Activated CD8-positive, alpha-beta memory T cell treated with anti-CD3 and anti-CD28 coated beads for 1 hour (primary cell): ENCODE results near the gene DDAH2.

Experiments used
- DNase-seq, 2 donors: peaks; one replicate each; pipeline ENCODE4 v3.0.0-alpha.2; 2020; ENCODE audit warnings: low read depth in 1 of 2; ENCODE audit errors: extremely low read depth in 1 of 2

Gene DDAH2, protein sequence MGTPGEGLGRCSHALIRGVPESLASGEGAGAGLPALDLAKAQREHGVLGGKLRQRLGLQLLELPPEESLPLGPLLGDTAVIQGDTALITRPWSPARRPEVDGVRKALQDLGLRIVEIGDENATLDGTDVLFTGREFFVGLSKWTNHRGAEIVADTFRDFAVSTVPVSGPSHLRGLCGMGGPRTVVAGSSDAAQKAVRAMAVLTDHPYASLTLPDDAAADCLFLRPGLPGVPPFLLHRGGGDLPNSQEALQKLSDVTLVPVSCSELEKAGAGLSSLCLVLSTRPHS

DNA sequence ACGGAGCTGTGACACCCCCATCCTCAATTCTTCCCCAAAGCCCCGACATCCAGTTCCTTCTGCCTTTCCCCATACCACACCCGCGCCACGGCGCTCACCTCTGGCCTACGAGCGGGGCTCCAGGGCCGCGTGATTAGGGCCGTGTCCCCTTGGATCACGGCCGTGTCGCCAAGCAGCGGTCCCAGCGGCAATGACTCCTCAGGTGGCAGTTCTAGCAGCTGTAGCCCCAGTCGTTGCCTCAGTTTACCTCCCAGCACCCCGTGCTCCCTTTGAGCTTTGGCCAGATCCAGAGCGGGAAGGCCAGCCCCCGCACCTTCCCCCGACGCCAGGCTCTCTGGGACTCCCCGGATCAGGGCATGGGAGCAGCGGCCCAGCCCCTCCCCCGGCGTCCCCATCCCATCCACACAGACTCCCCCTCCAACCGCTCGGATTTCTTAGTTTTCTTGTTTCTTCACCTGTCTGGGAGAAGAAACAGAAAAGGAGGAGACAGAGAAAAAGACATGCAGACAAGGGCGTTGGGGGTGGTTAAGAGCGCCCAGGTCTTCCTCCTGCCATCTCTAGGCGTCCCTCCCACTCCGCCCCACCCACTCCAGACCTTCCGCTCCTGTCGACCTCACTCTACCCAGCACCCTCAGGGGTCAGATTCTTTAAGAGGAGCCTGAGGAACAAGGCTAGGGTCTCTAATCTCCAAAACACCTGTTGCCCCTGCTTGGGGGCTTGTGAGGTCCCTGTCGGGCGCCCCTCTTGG, at the start of gene DDAH2:
Gene DDAH2, minus strand, starts transcription at position 533 of the 748 bp plus-strand sequence. Its CDS starts 138 bp downstream, at position 395.
- DNase-seq, result no peak

DNA sequence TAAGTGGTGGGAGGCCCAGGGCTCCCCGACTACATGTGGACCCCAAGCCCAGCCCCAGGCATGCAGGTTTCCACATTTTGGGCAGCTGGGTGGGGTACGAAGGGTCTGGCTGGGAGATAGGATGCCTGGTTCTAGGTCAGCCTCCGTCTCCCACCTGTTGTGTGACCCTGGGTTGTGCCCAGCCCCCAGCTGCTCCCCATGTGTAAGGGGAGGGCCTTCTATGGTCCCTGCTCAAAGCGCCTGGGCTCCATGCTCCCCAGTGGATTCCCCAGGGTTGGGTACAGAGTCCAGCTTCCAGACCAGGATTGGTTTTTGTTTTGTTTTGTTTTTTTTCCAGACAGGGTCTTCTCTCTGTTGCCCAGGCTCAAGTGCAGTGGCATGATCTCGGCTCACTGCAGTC, 49.1 kb upstream of the DDAH2 start:
- DNase-seq, result no peak

DNA sequence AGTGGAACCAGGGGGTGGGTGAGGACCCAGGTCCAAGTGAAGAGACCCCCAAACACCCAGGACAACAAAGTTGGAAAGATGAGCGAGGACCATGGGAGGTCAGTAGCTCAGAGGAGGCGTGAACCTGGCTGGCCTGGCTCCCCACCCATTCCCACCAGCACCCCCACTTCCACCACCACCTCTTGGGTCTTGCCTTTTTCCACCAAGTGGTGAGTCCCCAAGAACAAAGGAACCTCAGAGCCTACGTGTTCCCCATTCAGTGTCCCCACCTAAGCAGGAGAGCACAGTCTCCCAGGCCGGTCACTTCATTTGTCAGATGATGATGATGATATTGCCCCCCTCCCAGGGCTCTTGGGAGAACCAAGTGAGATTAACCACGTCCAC, 48.6 kb upstream of the DDAH2 start:
- no peak for DNase-seq

DNA sequence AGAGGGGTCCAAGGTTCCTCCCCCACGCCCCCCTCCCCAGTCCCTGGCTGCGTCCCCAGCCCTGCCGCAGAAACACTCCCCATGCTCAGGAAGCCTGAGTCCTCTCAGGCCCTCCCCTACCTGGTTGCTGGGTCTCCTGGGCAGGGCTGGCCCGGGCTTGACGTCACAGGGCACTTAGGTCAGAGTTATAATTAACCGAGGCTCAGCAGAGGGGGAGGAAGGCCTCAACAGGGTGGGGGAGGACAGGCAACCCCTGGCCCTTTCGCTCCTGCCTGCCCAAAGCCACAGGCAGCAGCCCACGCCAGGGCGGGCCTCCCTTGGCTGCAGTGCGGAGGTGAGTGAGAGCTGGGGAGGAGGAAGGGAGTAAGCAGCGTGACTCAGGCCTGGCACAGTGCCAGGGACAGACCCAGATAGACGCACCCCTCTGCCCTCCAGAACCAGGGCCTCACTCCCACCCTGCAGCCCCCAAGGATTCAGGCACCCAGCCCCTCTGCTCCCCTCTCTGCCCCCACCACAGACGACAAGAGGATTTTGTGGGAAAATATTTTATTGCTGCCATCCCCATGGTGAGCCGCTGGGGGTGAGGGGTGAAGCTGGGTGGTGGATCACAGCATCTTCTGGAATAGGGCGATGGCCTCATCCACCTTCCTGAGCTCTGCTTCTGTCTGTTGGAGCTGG, 48.0 kb upstream of the DDAH2 start, which contains the start of gene VWA7:
Gene VWA7, minus strand, starts transcription at position 340 of the 678 bp plus-strand sequence. CDS start 549 bp downstream, outside the sequence.
- DNase-seq, result peak; percentile 39 to 56

DNA sequence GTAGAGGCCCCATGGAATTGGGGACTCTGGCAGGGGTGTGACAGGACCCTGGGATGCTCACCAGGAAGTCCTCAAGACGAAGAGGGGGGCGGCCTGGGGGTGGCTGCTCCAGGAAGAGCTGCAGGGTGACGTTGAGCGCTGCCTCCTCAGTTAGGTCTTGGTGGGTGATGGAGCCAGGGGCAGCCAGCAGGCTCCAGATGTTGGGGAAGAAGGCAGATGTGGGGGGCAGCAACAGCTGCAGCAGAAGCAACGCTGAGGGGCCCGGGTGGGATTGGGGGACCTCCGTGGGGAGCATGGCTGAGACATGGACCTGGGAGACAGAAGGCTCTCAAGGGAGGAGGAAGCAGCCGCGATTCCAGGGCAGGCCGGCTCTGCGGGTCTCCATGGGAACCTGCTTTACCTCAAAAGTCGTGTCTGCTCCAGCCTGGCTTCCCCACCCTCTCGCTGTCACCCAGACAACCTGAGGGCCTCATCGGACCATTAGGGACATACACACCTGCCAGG, 47.4 kb upstream of the DDAH2 start:
- no peak for DNase-seq

DNA sequence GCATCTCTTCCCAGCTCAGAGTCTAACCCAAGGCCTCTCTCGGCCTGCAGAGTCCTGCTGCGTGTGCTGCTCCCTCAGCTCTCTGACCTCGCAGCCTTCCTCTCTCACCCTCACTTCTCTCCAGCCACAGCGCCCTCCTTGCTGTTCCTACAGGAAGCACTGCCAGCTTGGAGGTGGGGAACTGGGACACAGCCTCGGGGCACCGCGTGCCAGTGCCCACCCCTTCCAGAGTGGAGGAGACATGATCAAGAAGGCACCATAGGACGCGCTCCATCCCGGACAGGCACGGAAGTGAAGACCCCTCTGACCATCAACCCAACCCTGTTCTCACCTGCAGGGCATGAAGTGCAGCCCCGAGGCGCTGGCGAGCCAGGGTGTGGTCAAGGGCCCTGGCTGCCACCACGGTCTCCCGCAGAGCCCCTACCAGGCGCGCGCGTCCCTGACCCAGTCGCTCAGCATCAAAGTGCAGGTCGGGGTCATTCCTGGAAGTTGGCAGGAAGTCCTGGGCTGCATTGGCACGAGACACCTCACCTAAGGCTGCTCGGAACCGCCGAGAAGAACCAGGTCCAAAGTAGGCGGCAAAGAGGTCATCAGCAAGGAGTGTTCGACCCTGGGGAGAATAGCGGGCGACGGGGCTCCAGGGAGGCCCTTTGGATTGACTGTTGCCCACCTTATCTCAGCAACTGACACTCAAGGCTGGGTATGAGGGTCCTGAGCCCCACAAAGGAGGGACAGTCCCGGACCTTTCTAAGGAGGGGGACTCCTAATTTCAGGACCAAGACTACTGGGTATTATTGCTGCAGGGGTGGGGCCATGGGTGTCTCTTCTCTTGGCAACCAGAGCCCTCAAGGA, 46.8 kb upstream of the DDAH2 start:
- no peak for DNase-seq

DNA sequence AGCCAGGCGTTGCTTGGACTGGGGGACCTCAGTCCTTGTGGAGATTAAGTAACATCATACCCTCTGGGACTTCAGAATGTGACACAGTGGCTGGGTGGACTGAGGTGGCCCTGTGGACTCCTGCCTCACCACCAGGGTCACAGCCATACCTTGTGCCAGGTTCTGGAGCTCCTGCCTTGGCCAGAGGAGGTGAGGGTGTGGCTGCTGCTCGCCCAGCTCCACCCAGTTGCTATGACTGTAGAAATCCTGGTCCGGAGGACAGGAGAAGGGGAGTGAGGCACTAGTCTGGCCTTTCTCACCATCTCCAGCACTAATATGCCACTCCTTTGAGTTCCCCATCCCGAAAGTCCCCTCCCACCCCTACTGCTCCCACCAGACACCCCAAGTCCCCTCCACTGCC, 46.1 kb upstream of the DDAH2 start:
- no peak for DNase-seq

DNA sequence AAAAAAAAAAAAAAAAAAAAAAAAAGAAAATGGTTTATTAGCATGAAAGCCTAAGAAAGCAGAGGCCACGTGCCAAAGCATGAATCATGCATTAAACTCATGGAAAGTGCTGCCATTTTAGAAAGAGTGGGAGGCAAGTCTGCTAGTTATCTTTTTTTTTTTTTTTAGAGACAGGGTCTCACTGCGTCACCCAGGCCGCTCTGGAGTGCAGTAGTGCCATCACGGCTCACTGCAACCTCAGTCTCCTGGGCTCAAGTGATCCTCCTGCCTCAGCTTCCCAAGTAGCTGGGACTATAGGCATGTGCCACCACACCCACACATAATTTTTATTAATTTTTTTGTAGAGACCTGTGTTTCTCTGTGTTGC, 42.9 kb upstream of the DDAH2 start:
- DNase-seq, result no peak

DNA sequence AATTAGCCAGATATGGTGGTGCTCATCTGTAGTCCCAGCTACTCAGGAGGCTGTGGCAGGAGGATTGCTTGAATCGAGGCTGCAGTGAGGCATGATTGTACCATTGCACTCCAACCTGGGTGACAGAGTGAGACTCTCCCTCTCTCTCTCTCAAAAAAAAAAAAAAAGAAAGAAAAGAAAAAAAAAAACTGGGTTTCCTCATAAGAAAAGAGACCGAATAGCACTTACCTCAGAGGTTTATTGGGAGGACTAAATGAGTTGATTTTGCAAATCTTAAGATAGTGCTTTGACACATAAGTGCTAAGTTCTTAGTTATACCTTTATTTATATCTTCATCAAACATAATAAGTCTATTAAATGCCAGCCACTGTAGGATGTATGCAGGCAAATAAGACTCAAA, 41.8 kb upstream of the DDAH2 start:
- no peak for DNase-seq

DNA sequence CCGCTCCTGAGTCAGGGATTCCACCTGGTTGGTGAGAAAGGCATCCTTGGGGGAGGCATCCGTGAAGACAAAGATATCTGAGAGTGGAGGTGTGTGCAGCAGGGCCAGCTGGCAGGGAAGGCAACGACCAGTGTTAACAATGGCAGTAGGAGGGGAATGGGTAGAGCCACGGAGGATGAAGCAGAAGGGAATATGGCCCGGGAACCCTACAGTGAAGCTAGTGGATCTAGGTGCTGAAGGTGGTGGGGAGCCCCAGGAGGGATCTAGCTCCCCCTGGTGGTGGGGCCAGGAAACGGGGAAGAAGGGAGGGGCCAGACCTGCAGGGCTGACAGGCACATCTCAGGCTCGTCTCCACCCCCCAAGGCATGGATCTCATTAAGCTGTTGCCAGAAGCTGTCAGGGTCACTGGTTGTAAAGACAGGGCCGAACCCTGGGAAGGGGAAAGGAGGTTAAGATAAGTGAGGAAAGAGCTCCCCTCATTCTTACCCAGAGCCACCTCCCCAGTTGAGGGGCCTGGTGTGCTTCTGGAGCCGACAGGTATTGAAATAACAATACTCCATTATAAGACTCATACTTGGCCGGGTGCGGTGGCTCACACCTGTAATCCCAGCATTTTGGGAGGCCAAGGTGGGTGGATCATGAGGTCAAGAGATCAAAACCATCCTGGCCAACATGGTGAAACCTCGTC, 40.7 kb upstream of the DDAH2 start:
- DNase-seq, result peak; percentile 63 to 64

DNA sequence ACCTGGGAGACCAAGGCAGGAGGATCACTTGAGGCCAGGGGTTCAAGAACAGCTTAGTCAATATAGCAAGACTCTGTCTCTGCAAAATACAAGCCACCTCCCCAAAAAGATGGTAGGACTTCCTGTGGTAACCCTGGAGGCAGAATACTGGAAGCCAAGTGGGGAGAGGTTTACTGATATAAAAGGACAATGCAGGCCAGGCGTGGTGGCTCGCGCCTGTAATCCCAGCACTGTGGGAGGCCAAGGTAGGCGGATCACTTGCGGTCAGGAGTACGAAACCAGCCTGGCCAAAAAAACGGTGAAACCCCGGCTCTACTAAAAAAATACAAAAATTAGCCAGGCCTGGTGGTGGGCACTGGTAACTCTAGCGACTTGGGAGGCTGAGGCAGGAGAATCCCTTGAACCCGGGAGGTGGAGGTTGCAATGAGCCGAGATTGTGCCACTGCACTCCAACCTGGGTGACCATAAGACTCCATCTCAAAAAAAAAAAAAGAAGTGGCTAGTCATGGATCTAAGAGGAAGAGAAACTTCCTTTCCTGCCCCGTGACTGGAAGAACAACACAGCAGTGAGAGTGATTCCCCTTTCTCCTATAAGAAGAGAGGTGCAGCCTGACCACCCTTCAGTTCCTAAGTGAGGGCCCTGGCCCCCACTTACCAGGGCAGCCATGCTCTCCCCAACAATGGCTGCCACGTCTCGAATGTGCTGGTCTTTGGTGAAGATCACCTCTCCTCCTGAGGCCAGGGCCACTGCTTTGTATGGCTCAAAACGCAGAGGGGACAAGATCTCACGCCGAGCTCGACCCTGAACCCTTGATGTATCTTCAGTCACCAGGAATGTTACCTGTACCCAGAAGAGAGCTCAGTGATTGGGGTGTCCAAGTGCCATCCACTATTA, 39.5 kb upstream of the DDAH2 start:
- DNase-seq, result no peak

DNA sequence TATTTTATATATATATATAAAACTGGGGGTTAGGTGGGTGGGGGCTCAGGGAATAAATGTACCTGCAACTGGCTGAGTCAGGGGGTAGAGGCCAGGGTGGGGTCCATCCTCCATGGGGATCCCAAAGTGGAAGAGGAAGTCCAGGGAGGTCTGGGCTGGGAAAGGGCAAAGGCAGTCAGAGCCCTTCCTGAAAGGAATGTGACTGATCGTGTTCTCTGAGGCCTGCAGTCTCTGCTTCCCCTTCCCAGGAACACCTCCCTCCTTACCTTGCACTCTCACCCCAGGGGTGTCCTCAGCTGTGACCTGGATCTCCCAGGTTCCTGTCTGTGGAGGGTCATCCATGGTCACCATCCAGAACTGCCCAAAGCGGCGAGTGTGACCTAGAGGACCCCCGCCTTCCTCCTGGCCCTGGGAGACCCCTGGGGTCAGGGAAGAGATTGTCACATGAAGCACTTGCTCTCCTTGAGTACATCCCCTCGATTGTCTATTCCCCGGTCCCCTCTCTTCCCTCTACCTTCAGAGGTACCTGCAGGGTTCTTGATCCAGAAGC, 38.1 kb upstream of the DDAH2 start:
- DNase-seq, result no peak

DNA sequence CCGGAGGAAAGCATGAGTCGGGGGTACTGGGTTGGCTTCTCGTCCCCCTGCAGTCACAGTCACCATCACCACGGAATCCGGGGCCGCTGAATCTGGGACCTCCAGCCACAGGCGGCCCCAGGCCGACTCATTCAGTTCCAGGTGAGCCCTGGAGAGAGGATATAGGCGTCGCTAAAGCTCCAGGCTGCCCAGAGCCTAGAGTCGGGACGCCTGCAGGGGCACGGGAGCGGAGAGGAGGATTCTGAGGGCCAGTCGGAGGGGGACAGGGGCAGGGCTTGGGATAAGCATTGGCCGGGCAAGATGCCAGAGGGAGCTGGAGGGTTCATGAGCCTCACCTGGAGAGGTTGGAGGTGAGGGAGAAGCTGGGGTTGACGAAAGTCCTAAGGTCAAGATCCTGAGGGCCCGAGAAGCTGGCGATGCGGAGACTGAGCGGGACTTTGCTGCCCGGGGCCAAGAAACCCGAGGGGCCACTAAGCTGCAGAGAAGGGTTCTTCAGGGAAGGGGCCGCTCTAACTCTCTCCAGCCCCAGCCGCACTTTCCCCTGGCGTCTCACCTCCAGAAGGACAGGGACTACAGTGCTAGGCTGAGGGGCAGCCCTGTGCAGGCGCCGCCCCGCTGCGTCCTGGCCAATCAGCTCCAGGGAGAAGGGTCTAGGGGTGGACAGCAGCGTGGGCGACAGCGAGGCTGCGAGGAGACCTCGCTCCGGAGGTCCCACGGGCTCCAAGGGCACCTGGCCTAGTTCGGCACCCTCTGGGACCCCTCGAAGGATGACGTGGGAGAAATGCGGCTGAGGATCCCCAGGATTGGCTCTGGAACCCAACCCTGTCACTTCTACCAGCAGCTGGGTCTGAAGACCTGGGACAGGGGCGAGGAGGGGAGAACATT, 37.1 kb upstream of the DDAH2 start:
- no peak for DNase-seq

DNA sequence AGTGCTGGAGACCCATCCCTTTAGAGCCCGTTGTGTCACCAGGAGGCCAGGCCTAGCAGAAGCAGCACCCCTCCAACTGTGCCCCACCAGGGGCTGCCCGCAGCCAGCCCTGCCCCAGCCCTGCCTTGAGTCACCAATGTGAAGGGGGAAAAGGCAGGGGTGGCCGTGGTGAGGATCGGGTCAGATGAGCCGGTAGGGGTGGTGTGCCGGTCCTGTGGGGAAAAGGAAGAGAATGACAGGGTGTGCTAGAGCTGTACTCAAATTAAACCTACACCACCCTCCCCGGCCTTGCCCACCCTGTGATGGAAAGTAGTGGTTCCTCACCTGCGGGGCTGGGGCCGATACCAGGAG, 36.4 kb upstream of the DDAH2 start:
- no peak for DNase-seq

DNA sequence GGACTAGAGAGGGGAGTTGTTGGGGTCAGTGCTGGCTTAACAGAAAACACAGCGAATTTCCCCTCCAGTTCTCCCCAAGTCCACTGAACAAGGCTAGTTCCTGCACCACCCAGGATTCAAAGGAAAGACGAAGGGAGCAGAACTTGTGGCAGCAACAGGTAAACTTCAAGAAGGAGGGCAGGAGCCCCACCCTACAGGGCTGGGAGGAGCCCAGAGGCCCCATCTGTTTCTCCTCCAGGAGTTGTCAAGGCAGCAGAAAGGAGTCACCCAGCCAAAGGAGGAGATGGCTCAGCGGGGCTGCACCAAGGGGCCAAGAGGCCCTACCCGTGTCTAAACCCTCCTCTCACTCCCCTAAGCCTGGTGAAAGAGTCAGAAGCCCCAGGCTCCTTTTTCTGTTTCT, 35.1 kb upstream of the DDAH2 start:
- DNase-seq, result no peak

DNA sequence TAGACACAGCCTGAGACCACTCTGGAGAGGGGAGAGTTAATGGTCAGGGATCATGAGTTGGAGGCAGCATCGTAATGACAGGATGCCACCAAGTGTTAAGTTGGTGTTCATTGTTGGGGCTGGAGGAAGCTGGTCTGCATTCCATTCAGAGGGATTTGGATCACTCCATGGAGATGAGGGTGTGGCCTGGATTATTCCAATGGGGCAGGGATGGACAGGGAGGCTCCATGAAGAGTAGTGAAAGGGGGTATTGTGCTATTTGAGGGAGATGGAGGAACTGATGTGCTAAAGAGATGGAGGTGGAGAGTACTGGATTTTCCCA, 34.5 kb upstream of the DDAH2 start:
- DNase-seq, result no peak

DNA sequence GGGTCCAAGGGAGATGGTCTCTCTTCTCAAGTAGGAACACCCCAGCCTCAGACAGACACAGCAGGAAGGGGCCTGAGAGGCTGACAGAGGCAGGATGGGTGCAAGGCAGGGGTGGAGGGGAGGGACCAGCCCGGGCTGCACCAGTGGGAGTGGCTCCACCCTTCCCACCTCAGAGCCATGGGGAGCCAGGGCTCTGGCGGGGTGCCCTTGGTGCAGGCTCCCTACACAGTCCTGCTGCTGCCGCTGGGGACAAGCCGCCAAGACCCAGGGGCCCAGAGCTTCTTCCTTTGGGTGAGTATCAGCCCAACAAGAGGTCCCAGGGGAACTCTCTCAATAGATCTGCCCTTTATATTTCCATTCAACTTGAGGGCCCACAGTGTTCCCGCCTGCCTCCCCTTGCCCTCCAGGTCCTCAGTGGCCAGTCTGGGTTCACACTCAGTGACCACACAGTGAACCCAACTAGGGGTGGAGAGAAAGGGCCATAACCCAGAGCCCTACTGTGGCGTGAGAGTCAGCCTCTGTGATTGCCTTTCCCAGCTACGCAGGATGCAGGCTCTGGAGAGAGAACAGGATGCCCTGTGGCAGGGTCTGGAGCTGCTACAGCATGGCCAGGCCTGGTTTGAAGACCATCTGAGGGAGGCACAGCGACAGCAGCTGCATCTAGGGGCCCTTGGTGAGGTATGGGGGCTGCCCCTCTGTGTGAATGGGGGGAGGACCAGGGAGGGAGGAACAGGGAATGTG, 33.9 kb upstream of the DDAH2 start:
- no peak for DNase-seq

DNA sequence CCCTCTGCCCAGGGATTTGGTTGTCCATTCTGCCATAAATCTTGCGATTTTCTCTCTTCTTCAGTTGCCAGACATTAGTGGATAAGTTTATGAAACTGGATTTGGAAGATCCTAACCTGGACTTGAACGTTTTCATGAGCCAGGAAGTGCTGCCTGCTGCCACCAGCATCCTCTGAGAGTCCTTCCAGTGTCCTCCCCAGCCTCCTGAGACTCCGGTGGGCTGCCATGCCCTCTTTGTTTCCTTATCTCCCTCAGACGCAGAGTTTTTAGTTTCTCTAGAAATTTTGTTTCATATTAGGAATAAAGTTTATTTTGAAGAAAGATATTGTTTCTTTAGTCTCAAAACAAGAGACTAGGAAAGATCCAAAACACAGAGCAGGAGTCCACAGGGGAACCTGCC, 33.3 kb upstream of the DDAH2 start, which contains the start of gene SAPCD1:
Gene SAPCD1, plus strand, starts transcription at position 301 of the 400 bp plus-strand sequence. CDS start 399 bp downstream, outside the sequence.
- DNase-seq, result no peak
